Measurements from ENCODE around the gene SERP2.

Gene SERP2

DNA sequence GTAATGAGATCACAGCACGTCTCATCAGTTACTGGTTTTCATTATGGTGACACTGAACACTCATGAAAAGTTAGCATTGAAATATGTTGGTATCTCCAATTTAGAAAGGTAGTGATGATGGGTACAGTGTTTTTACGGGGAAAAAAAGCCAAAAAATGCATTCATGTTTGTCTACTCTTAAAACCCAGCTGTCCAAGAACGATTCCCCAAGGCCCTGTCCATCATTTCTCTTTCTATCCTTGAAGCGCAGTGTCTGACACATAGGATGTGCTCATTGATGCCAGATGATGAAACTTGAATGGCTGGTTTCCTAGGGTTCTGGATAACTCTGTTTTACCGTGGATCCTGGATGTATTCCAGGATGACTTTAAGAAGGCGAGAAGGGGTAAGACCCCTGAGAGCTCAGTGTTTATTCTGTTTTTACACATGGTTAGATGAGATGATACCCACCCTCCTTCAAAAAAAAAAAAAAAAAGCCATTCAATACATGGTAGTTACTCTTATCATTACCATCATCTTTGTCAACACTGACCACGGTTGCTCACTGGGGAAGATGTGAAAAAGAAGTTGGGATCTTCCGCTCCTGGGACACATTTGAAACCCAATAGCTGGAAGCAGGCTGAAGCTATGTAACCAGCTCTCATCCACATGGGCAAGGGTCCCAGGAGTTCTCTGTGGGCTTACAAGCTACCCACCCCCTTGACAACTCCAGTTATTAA, 22.5 kb downstream of the SERP2 start:
- TF ChIP-seq BHLHE40 (IDR thresholded peaks at IDR 0.05; ENCODE audit: borderline replicate concordance) (no peak), ARNT (IDR thresholded peaks at IDR 0.05) (no peak), ELF4 (IDR thresholded peaks at IDR 0.05) (no peak), LEF1 (IDR thresholded peaks at IDR 0.05; ENCODE audit: borderline replicate concordance) (no peak), CTBP1 (IDR thresholded peaks at IDR 0.05; ENCODE audit: borderline replicate concordance) (no peak), HDGF (IDR thresholded peaks at IDR 0.05; ENCODE audit: borderline replicate concordance) (no peak), FOXM1 (IDR thresholded peaks at IDR 0.05; ENCODE audit: borderline replicate concordance) (no peak), SP1 (IDR thresholded peaks at IDR 0.05) (no peak), FOXK2 (IDR thresholded peaks at IDR 0.05) (no peak), FOXA1 (IDR thresholded peaks at IDR 0.05) (no peak), SUZ12 (IDR thresholded peaks at IDR 0.05) (no peak), NFRKB (IDR thresholded peaks at IDR 0.05) (no peak), ZNF384 (IDR thresholded peaks at IDR 0.05) (no peak), L3MBTL2 (conservative IDR thresholded peaks at IDR 0.05) (no peak), TARDBP (IDR thresholded peaks at IDR 0.05) (no peak)
- TF ChIP-seq, protein P1, sequence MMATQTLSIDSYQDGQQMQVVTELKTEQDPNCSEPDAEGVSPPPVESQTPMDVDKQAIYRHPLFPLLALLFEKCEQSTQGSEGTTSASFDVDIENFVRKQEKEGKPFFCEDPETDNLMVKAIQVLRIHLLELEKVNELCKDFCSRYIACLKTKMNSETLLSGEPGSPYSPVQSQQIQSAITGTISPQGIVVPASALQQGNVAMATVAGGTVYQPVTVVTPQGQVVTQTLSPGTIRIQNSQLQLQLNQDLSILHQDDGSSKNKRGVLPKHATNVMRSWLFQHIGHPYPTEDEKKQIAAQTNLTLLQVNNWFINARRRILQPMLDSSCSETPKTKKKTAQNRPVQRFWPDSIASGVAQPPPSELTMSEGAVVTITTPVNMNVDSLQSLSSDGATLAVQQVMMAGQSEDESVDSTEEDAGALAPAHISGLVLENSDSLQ (IDR thresholded peaks at IDR 0.05) = no peak
- CTCF ChIA-PET = no interaction called here
- DNase-seq (ENCODE audit: extremely low spot score) = no peak
- POLR2A ChIA-PET = interaction anchor here (3.0 kb wide), 1 partner anchor 40 kb away, joined by 17 read pairs; no protein-coding TSS in a partner anchor

GRCh38 chr13:44396701-44397580, 23.3 kb downstream of the SERP2 start:
- no peak for TF ChIP-seq FOXM1 (IDR thresholded peaks at IDR 0.05; ENCODE audit: borderline replicate concordance)
- no peak for TF ChIP-seq TARDBP (IDR thresholded peaks at IDR 0.05)
- TF ChIP-seq HDGF (IDR thresholded peaks at IDR 0.05; ENCODE audit: borderline replicate concordance) = no peak
- TF ChIP-seq BHLHE40 (IDR thresholded peaks at IDR 0.05; ENCODE audit: borderline replicate concordance) = no peak
- TF ChIP-seq SUZ12 (IDR thresholded peaks at IDR 0.05) = no peak
- no peak for TF ChIP-seq FOXA1 (IDR thresholded peaks at IDR 0.05)
- TF ChIP-seq NFRKB (IDR thresholded peaks at IDR 0.05) = no peak
- TF ChIP-seq LEF1 (IDR thresholded peaks at IDR 0.05; ENCODE audit: borderline replicate concordance) = no peak
- TF ChIP-seq FOXK2 (IDR thresholded peaks at IDR 0.05) = no peak
- TF ChIP-seq CTBP1 (IDR thresholded peaks at IDR 0.05; ENCODE audit: borderline replicate concordance) = no peak
- no peak for TF ChIP-seq ELF4 (IDR thresholded peaks at IDR 0.05)
- no peak for TF ChIP-seq ARNT (IDR thresholded peaks at IDR 0.05)
- no peak for DNase-seq (ENCODE audit: extremely low spot score)
- ChIA-PET CTCF (no interaction called here), POLR2A (interaction anchor here (1.3 to 3.0 kb wide), 2 partner anchors 38 to 40 kb away, joined by 3 to 17 read pairs; no protein-coding TSS in a partner anchor)

DNA sequence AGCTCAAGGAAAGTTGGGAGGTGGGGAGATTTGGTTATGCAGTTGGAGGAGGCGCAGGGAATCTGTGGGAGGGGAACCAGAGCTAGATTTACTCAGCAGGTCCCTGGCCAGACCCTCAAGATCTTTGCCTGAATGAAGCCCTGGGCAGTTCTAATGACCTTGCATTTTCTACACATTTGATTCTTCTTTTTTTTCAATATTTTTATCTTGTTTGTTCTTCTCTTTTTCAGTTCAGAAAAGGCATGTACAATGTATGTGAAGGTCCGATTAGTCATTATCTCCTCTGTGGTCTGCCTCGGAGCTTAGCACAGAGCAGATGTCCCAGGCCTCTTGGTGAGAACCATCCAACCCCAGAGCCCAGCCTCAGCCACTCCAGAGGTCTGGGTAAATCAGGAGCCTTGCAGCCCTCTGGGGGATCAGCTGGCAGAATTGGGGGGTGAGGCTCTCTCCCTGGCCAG, 24.2 kb downstream of the SERP2 start:
- TF ChIP-seq SUZ12 (IDR thresholded peaks at IDR 0.05) (no peak), NFRKB (IDR thresholded peaks at IDR 0.05) (no peak), FOXM1 (IDR thresholded peaks at IDR 0.05; ENCODE audit: borderline replicate concordance) (no peak), L3MBTL2 (conservative IDR thresholded peaks at IDR 0.05) (no peak), FOXA1 (IDR thresholded peaks at IDR 0.05) (no peak), ARNT (IDR thresholded peaks at IDR 0.05) (no peak), ZNF384 (IDR thresholded peaks at IDR 0.05) (no peak), BHLHE40 (IDR thresholded peaks at IDR 0.05; ENCODE audit: borderline replicate concordance) (no peak), CTBP1 (IDR thresholded peaks at IDR 0.05; ENCODE audit: borderline replicate concordance) (no peak), TARDBP (IDR thresholded peaks at IDR 0.05) (no peak)
- CTCF ChIA-PET = no interaction called here
- no peak for DNase-seq (ENCODE audit: extremely low spot score)
- POLR2A ChIA-PET = interaction anchor here (1.3 to 3.0 kb wide), 2 partner anchors 37 to 39 kb away, joined by 3 to 17 read pairs; no protein-coding TSS in a partner anchor

GRCh38 chr13:44398606-44399005, 25.0 kb downstream of the SERP2 start:
- no peak for TF ChIP-seq LEF1 (IDR thresholded peaks at IDR 0.05; ENCODE audit: borderline replicate concordance)
- no peak for TF ChIP-seq SP1 (IDR thresholded peaks at IDR 0.05)
- no peak for TF ChIP-seq TARDBP (IDR thresholded peaks at IDR 0.05)
- no peak for TF ChIP-seq ZNF384 (IDR thresholded peaks at IDR 0.05)
- no peak for TF ChIP-seq ARNT (IDR thresholded peaks at IDR 0.05)
- TF ChIP-seq NFRKB (IDR thresholded peaks at IDR 0.05) = no peak
- TF ChIP-seq, protein P1 (IDR thresholded peaks at IDR 0.05) = no peak
- TF ChIP-seq CTBP1 (IDR thresholded peaks at IDR 0.05; ENCODE audit: borderline replicate concordance) = no peak
- no peak for TF ChIP-seq HDGF (IDR thresholded peaks at IDR 0.05; ENCODE audit: borderline replicate concordance)
- no peak for TF ChIP-seq ELF4 (IDR thresholded peaks at IDR 0.05)
- TF ChIP-seq FOXK2 (IDR thresholded peaks at IDR 0.05) = no peak
- no peak for TF ChIP-seq FOXA1 (IDR thresholded peaks at IDR 0.05)
- TF ChIP-seq BHLHE40 (IDR thresholded peaks at IDR 0.05; ENCODE audit: borderline replicate concordance) = no peak
- no peak for TF ChIP-seq FOXM1 (IDR thresholded peaks at IDR 0.05; ENCODE audit: borderline replicate concordance)
- no peak for TF ChIP-seq SUZ12 (IDR thresholded peaks at IDR 0.05)
- no peak for TF ChIP-seq L3MBTL2 (conservative IDR thresholded peaks at IDR 0.05)
- ChIA-PET CTCF (no interaction called here), POLR2A (no interaction called here)
- no peak for DNase-seq (ENCODE audit: extremely low spot score)

DNA sequence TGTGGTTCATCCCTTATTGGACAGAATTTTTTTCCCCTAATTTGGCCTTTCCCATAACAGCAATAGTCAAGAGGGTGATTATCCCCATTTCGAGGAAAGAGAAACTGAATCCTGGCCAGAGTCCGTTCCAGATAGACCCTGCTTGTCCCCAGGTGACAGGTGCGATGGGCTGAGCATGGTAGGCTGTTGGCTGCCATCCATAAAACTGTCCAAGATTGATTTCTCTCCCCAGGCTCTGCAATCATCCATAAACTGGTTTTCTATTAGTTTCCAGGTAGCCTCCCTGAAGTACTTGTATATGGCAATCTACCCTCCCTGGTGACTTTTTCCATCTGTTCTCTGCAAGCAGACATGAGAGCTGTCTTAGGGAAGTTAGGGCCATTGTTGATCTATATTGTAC, 25.4 kb downstream of the SERP2 start:
- CTCF ChIA-PET = no interaction called here
- DNase-seq (ENCODE audit: extremely low spot score) = no peak
- POLR2A ChIA-PET = no interaction called here
- TF ChIP-seq SP1 (IDR thresholded peaks at IDR 0.05) (no peak), TARDBP (IDR thresholded peaks at IDR 0.05) (no peak), NFRKB (IDR thresholded peaks at IDR 0.05) (no peak), BHLHE40 (IDR thresholded peaks at IDR 0.05; ENCODE audit: borderline replicate concordance) (no peak), CTBP1 (IDR thresholded peaks at IDR 0.05; ENCODE audit: borderline replicate concordance) (no peak), L3MBTL2 (conservative IDR thresholded peaks at IDR 0.05) (no peak), FOXK2 (IDR thresholded peaks at IDR 0.05) (no peak), HDGF (IDR thresholded peaks at IDR 0.05; ENCODE audit: borderline replicate concordance) (no peak), FOXA1 (IDR thresholded peaks at IDR 0.05) (no peak), ARNT (IDR thresholded peaks at IDR 0.05) (no peak), LEF1 (IDR thresholded peaks at IDR 0.05; ENCODE audit: borderline replicate concordance) (no peak), ZNF384 (IDR thresholded peaks at IDR 0.05) (no peak)
- TF ChIP-seq, protein P1 (IDR thresholded peaks at IDR 0.05) = no peak

Measured in HEK293T (cell line).